Measurements from ENCODE around the gene KNTC1. TPM values are rescaled to one million over a fixed set of nuclear protein-coding genes. Genes with fewer than 3 reads are reported as not detected.
A peak's percentile ranks its signal among the peaks of the same experiment; 100 is the strongest.

The KNTC1 gene
- total RNA-seq, 1 experiment from 2014 or later = 55.8 TPM

GRCh38 chr12:122520676-122521075 lies 6.4 kb upstream of the KNTC1 start:
- H3K36me3 ChIP-seq (ENCODE audit: control insufficient read depth, insufficient read depth, low read length) = peaks cover 8% of the 10 kb centered on the region
- H3K4me1 ChIP-seq = peaks cover 16% of the 10 kb centered on the region; the same call in 1 of the 2 replicates
- CTCF ChIA-PET = no interaction called here

GRCh38 chr12:122523280-122523679 lies 3.8 kb upstream of the KNTC1 start:
- no TSS peak for BruUV-seq (replicated peaks)
- H3K4me3 ChIP-seq (ENCODE audit: low read depth, low read length) = no peak overlapping the region
- intact Hi-C loops (cut with micrococcal nuclease; ENCODE audit: unreplicated experiment) = no loop called here
- TF ChIP-seq CTCF (IDR thresholded peaks at IDR 0.05; ENCODE audit: insufficient read depth in 1 of 2, low read depth in 1 of 2, low read length in 1 of 2, severe bottlenecking in 1 of 2, unreplicated experiment in 1 of 2) = no peak
- Mint-ChIP-seq H3K36me3 (ENCODE audit: insufficient read depth, unreplicated experiment) (peaks cover 67% of the 10 kb centered on the region), H3K9me3 (ENCODE audit: unreplicated experiment) (no peaks in the 10 kb centered on the region), H3K4me1 (ENCODE audit: low read depth, unreplicated experiment) (peaks cover 8% of the 10 kb centered on the region), H3K27ac (ENCODE audit: unreplicated experiment) (no peak overlapping the region), H3K4me3 (ENCODE audit: unreplicated experiment) (no peak overlapping the region), H3K27me3 (ENCODE audit: insufficient read depth, unreplicated experiment) (no peaks in the 10 kb centered on the region)
- no peak for DNase-seq
- peaks cover 4% of the 10 kb centered on the region for H3K36me3 ChIP-seq (ENCODE audit: control insufficient read depth, insufficient read depth, low read length)
- CTCF ChIA-PET = no interaction called here
- POLR2A ChIA-PET = interaction anchor here (1.3 to 1.4 kb wide), 2 partner anchors 22 to 23 kb away, joined by 3 to 4 read pairs; no protein-coding TSS in a partner anchor
- no peaks in the 10 kb centered on the region for H3K9me3 ChIP-seq
- H3K27me3 ChIP-seq (replicated peaks; ENCODE audit: control insufficient read depth, insufficient read depth, low read length) = no peaks in the 10 kb centered on the region
- peaks cover 17% of the 10 kb centered on the region for H3K4me1 ChIP-seq

More at GRCh38 chr12:122520676-122521075, 6.4 kb upstream of the KNTC1 start:
- Mint-ChIP-seq H3K36me3 (ENCODE audit: insufficient read depth, unreplicated experiment) (peaks cover 93% of the 10 kb centered on the region), H3K4me1 (ENCODE audit: low read depth, unreplicated experiment) (peaks cover 14% of the 10 kb centered on the region), H3K27me3 (ENCODE audit: insufficient read depth, unreplicated experiment) (no peaks in the 10 kb centered on the region), H3K27ac (ENCODE audit: unreplicated experiment) (no peak overlapping the region), H3K9me3 (ENCODE audit: unreplicated experiment) (no peaks in the 10 kb centered on the region), H3K4me3 (ENCODE audit: unreplicated experiment) (no peak overlapping the region)
- POLR2A ChIA-PET = interaction anchor here (1.7 kb wide), 1 partner anchor 20 kb away, joined by 6 read pairs; the partner anchor contains the start of gene ZCCHC8
- Histone ChIP-seq H3K27me3 (replicated peaks; ENCODE audit: control insufficient read depth, insufficient read depth, low read length) (no peaks in the 10 kb centered on the region), H3K9me3 (no peaks in the 10 kb centered on the region), H3K4me3 (ENCODE audit: low read depth, low read length) (no peak overlapping the region)
- no peak for TF ChIP-seq CTCF (IDR thresholded peaks at IDR 0.05; ENCODE audit: insufficient read depth in 1 of 2, low read depth in 1 of 2, low read length in 1 of 2, severe bottlenecking in 1 of 2, unreplicated experiment in 1 of 2)
- intact Hi-C loops (cut with micrococcal nuclease; ENCODE audit: unreplicated experiment) = no loop called here
- BruUV-seq (replicated peaks) = no TSS peak
- DNase-seq = no peak

- Histone ChIP-seq H3K4me1 (peaks cover 20% of the 10 kb centered on the region), H3K9me3 (no peaks in the 10 kb centered on the region), H3K36me3 (ENCODE audit: control insufficient read depth, insufficient read depth, low read length) (peaks cover 4% of the 10 kb centered on the region), H3K27me3 (replicated peaks; ENCODE audit: control insufficient read depth, insufficient read depth, low read length) (no peaks in the 10 kb centered on the region), H3K4me3 (ENCODE audit: low read depth, low read length) (peak overlapping the region; percentile 21)
- H3K9me3 Mint-ChIP-seq (ENCODE audit: unreplicated experiment) = no peaks in the 10 kb centered on the region
- no peak overlapping the region for H3K4me3 Mint-ChIP-seq (ENCODE audit: unreplicated experiment)
- no TSS peak for BruUV-seq (replicated peaks)
- CTCF ChIA-PET = no interaction called here
- POLR2A ChIA-PET = interaction anchor here (0.5 to 1.4 kb wide), 5 partner anchors 23 to 1227 kb away, joined by 3 to 4 read pairs (median 4); no protein-coding TSS in a partner anchor
- TF ChIP-seq CTCF (IDR thresholded peaks at IDR 0.05; ENCODE audit: insufficient read depth in 1 of 2, low read depth in 1 of 2, low read length in 1 of 2, severe bottlenecking in 1 of 2, unreplicated experiment in 1 of 2) = no peak
- peaks cover 8% of the 10 kb centered on the region for H3K4me1 Mint-ChIP-seq (ENCODE audit: low read depth, unreplicated experiment)
- DNase-seq = no peak
- H3K27me3 Mint-ChIP-seq (ENCODE audit: insufficient read depth, unreplicated experiment) = no peaks in the 10 kb centered on the region
- H3K27ac Mint-ChIP-seq (ENCODE audit: unreplicated experiment) = no peak overlapping the region
- peaks cover 59% of the 10 kb centered on the region for H3K36me3 Mint-ChIP-seq (ENCODE audit: insufficient read depth, unreplicated experiment)
- intact Hi-C loops (cut with micrococcal nuclease; ENCODE audit: unreplicated experiment) = no loop called here
These were observed 3.0 kb upstream of the KNTC1 start for GRCh38 chr12:122523846-122524718.

All from Caco-2 (cell line).